Sciatic nerve (tissue), 2 donors: Measurements from ENCODE around the gene SCT. TPM values are rescaled to one million over a fixed set of nuclear protein-coding genes. Genes with fewer than 3 reads are reported as not detected.

ENCODE experiments used
- ATAC-seq: fragments of 200-7000 bp; cut with Tn5 transposase; one replicate; pipeline ENCODE4 v1.9.1; 2020; ENCODE audit warnings: mild to moderate bottlenecking, moderate library complexity
- DNase-seq: peaks from one replicate; pipeline ENCODE4 v3.0.0-alpha.2; 2020; ENCODE audit warnings: low spot score
- intact Hi-C: fragments of 100-400 bp; cut with DNase I; formaldehyde crosslinking; loops from one replicate; pipeline ENCODE4 v1.14.2; 2022
- total RNA-seq: library from RNA; stranded (reverse); fragmentation: NEBNext Ultra II Directional; extraction: Animal tissue kit (Norgen Biotek cat#: 25700); gene quantifications from one replicate; pipeline ENCODE4 v1.2.1, GENCODE V29; 2021
- donor health status: DM: no; HTN: no; CAD: no.
- donor health status: DM: no; HTN: no; CAD: no.

The SCT gene
- total RNA-seq, 1 donor from 2014 or later: not detected

DNA sequence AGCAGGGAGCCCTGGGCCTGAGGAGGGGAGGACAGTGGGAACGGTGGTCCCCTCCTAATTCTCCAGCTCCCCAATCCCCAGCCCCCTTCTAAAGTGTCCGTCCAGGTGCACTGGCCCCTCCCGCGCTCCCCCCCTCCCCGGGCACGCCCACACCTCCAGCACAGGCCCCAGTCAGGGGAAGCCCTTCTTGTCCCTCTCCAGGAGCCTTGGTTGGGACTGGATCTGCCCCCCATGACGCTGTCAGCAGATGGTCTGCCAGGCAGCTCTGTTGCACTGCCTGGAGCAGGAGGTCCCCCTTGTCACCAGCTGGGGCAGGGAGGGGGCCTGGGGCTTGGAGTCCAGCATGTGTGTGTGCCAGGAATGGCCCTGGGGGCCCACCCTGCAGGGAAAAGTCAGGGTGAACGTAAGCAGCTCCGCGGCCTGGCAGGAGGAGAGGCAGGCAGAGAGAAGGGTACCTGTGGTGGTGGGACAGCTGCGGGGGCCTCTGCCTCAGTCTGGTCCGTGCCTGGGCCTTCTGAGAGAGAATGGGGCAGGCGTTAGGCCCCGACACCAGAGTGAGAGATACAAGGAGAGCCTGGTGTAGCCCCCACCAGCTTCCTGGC, 12.9 kb downstream of the SCT start:
- no peak for DNase-seq
- no peak for ATAC-seq
- intact Hi-C loops: no loop called here

DNA sequence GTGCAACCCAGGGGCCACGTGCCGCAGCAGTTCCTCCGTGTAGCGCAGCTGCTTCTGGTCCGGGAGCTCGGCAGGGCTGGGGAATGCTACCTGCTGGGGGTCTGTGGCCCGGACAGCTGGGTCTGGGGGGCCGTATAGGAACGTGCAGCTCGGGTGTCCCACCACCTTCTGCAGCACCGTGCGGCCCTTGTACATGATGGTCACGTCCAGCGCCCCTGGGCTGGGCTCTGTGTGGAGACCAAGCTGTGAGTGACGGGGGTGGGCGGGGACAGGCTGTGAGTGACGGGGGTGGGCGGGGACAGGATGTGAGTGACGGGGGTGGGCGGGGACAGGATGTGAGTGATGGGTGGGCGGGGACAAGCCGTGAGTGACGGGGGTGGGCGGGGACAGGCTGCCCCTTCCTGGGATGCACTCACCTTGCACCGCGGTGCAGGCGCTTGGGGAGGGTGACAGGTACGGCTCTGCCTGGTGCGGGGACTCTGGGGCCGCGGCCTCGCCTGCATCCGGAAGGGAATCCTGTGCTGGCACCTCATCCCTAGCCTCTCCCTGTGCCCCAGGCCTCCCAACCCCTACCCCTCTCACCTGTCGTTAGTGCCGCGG, 13.5 kb downstream of the SCT start:
- DNase-seq (peak; percentile 82), ATAC-seq (no peak)
- intact Hi-C loops: no loop called here

DNA sequence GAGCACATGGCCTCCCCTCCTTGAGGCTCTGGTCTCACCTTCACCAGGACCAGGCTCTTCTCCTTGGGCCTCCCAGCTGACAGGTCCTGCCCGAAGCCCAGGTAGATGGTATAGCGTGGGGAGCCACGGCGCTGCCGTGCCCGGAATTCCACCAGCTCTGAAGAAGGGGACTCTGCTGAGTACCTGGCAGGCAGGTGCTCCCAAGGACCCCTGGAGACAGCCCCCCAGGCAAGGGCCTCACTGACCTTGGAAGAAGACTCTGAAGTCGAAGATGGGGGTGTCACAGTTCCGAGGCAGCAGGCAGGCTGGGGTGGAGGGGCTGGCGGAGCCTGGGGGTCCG, 14.1 kb downstream of the SCT start:
- intact Hi-C loops: no loop called here
- DNase-seq (no peak), ATAC-seq (no peak)

DNA sequence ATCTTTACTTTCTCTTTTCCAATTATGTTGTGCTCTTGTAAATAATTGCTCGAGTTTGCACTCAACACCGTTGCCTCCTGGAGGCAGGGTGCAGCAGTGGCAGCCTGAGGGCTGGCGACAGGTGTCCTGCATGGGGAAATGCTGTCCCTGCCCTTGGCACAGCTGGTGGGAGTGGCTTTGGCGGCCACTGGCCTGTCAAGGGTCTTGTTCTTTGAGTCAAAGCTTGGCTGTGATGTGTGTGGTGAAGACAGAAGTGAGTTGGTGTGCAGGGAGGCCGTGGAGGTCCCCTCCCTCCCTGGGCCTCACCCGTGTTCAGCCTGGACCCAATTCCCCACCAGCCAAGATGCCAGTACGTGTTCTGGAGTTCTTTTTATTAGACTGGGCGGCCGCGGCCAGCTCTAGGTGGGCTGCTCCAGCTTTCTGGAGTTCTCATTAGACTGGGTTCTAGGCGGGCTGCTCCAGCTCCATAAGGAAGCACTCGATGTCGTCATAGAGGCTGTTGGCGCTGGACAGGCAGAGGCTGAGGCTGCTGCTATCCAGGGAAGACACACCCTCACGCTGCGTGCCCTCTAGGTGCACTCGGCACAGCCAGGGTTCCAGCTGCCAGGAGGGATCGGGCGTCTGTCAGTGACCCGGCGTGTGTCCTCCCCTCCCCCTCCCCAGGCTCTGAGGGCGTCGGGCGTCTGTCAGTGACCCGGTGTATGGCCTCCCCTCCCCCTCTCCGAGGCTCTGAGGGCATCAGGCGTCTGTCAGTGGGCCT, 14.6 kb downstream of the SCT start:
- no peak for DNase-seq
- intact Hi-C loops: no loop called here

DNA sequence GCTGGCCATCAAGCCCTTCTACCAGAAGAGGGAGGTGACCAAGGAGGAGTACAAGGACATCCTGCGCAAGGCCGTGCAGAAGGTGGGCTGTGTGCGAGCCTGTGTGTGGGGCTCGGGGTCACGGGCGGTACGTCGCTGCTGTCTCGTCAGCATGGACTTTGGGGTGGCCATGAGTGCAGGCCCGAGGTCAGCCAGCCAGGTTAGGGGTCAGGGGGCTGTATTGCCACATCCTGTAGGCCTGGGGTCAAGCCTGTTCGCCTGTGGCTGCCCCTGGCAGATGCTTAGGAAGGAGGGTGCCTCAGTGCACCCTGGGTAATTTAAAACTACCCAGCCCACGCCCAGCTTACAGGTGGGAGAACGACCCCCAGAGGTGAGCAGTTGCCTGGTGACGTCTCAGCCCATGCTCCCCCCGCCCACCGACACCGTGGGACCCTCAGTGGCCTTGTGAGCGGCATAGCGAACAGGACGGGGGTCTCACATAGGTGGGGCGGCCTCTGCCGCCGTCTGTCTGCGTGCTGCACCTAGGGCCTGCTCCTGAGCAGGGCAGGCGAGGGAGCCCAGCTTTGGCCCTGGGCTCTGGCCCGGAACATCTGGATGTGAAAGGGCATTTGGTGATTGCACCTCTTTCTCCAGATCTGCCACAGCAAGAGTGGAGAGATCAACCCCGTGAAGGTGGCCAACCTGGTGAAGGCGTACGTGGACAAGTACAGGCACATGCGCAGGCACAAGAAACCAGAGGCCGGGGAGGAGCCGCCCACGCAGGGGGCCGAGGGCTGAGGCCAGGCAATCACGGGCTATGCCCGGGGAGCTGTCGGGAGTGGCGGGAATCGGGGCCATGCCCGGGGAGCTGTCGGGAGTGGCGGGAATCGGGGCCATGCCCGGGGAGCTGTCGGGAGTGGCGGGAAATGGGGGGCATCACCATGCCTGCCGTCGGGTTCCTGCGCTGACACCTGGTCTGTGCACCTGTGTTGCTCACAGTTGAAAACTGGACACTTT, 15.7 kb downstream of the SCT start:
- no peak for ATAC-seq
- intact Hi-C loops: no loop called here
- no peak for DNase-seq

More for the DNA sequence above, 14.6 kb downstream of the SCT start:
- ATAC-seq: no peak

DNA sequence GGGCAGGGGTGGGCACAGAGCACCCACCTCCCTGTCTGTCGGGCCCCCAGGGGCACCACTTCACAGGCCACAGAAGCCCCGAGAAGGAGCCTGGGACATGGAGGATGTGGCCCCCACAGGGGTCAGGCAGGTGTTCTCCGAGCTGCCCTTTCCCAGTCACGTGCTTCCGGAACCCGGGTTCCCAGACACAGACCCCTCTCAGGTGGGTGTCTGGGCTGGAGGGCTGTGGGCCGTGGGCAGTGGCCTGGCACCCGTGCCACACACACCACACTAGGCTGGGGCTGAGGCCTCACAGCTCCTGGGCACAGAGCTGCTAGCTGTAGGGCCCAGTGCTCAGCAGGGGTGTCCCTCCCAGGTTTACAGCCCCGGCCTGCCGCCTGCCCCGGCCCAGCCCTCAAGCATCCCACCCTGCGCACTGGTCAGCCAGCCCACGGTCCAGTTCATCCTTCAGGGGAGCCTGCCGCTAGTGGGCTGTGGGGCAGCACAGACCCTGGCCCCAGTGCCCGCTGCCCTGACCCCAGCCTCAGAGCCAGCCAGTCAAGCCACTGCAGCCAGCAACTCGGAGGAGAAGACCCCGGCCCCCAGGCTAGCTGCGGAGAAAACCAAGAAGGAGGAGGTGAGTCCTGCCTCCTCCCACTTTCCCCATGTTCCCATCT, 16.7 kb downstream of the SCT start:
- ATAC-seq (no peak), DNase-seq (no peak)
- intact Hi-C loops: no loop called here

DNA sequence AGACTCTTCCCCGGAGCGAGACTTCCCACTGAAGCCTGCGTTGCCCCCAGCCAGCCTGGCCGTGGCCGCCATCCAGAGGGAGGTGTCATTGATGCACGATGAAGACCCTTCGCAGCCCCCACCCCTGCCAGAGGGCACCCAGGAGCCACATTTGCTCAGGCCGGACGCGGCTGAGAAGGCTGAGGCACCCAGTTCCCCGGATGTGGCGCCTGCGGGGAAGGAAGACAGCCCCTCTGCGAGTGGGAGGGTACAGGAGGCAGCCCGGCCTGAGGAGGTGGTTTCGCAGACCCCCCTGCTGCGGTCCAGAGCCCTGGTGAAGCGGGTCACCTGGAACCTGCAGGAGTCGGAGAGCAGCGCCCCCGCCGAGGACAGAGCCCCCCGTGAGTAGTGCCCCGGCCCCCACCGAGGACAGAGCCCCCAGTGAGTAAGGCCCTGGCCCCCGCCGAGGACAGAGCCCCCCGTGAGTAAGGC, 17.6 kb downstream of the SCT start:
- ATAC-seq: no peak
- DNase-seq: no peak

DNA sequence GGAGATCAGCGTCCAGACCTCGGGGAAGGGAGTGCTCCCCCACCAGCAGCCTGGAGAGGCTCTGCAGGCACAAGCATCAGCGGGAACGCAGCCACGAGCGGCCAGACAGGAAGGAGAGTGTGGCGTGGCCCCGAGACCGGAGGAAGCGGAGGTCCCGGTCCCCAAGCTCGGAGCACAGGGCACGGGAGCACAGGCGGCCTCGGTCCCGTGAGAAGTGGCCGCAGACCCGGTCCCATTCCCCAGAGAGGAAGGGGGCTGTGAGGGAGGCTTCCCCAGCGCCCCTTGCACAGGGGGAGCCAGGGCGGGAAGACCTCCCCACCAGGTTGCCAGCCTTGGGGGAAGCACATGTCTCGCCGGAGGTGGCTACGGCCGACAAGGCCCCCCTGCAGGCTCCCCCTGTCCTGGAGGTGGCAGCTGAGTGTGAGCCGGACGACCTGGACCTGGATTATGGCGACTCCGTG, 18.2 kb downstream of the SCT start:
- DNase-seq (no peak), ATAC-seq (no peak)
- intact Hi-C loops: no loop called here

More for the DNA sequence above, 17.6 kb downstream of the SCT start:
- intact Hi-C loops: no loop called here

DNA sequence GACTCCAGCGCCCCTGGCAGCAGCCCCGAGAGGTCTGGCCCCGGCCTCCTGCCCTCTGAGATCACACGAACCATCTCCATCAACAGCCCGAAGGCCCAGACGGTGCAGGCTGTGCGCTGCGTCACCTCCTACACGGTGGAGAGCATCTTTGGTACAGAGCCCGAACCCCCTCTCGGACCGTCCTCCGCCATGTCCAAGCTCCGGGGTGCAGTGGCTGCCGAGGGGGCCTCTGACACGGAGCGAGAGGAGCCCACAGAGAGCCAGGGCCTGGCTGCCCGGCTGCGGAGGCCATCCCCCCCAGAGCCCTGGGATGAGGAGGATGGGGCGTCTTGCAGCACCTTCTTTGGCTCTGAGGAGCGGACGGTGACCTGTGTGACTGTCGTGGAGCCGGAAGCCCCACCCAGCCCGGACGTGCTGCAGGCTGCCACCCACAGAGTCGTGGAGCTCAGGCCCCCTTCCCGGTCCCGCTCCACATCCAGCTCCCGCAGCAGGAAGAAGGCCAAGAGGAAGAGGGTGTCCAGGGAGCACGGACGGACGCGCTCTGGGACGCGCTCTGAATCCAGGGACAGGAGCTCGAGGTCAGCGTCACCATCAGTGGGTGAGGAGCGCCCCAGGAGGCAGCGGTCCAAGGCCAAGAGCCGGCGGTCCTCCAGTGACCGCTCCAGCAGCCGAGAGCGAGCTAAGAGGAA, 18.9 kb downstream of the SCT start:
- no peak for ATAC-seq
- intact Hi-C loops: no loop called here

DNA sequence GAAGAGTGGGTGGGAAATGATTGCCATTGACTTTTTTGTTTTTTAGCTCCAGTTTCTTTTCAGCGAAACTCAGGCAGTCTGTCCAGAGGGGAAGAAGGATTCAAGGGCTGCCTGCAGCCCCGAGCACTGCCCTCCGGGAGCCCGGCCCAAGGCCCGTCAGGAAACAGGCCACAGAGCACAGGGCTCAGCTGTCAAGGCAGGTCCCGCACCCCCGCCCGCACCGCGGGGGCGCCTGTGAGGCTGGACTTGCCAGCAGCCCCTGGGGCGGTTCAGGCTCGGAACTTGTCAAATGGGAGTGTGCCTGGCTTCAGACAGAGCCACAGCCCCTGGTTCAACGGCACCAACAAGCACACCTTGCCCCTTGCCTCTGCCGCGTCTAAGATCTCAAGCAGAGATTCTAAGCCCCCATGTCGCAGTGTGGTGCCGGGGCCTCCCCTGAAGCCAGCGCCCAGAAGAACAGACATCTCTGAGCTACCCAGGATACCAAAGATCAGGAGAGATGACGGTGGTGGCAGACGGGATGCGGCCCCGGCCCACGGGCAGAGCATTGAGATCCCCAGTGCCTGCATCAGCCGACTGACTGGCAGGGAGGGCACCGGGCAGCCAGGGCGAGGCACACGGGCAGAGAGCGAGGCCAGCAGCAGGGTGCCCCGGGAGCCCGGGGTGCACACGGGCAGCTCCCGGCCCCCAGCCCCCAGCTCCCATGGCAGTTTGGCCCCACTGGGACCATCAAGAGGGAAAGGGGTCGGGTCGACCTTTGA, 19.8 kb downstream of the SCT start:
- DNase-seq (no peak), ATAC-seq (no peak)
- intact Hi-C loops: no loop called here

More for the DNA sequence above, 18.9 kb downstream of the SCT start:
- no peak for DNase-seq

DNA sequence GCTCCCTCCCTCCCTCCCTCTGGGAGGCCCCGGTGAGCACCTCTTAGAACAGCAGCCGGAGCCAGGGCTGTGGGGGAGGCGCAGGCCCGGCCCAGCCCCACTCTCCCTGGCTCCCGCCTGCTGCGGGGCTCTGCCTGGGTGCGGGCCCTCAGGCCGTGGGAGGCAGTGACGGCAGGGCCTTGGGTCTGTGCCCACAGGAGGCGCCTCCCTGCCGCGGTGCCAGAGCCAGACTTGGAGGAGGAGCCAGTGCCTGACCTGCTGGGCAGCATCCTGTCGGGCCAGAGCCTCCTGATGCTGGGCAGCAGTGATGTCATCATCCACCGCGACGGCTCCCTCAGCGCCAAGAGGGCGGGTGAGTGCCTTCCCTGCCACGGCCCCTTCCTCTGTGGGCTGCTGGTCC, 20.7 kb downstream of the SCT start:
- intact Hi-C loops: no loop called here
- DNase-seq (no peak), ATAC-seq (peak; percentile 39)

DNA sequence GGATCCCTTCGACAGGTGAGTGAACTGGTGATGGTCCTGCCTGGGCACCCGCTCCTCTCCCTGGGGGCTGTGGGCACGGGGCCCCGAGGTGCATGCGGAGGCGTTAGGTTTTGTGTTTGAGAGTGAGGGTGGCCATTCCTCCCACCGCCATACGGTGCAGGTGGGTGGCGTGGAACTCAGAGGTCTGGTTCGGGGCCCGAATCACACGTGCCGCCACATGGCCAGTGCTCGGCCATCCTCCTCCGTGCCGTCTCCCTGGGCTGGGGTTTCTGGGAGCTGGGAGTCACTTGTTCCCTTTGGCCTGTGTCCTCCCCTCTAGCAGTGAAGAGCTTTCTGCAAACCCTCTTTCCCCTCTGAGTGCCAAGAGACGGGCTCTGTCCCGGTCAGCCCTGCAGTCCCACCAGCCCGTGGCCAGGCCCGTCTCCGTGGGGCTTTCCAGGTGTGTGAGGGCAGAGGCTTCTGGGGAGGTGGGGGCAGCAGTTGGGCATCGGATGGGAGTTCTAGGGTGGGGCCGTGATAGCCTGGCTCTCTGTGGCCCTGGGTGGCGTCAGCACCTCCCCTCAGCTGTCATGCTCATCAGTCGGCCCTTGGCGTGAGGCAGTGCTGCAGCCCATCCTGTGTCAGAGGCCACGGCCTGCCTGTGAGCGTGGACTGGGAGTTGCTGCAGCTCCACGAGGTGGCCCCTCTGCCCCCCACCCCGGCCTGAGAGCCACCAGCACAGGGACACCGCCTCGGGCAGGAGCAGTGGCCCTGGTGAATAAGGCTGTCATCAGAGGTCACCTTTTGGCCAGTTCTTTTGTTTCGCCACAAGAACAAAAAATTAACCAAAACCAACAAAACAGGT, 21.5 kb downstream of the SCT start:
- ATAC-seq (no peak), DNase-seq (no peak)
- intact Hi-C loops: no loop called here

DNA sequence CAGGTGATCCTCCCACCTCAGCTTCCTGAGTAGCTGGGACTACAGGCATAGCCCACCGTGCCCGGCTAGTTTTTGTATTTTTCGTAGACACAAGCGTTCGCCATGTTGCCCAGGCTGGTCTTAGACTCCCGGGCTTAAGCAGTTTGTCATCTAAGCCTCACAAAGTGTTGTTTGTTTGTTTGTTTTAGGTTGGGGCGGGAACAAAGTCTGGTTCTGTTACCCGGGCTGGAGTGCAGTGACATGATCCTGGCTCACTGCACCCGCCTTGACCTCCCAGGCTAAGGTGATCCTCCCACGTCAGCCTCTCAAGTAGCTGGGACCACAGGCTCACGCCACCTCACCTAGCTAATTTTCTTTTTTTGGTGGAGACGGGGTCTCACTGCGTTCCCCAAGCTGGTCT, 23.8 kb downstream of the SCT start:
- ATAC-seq (no peak), DNase-seq (no peak)
- intact Hi-C loops: no loop called here

DNA sequence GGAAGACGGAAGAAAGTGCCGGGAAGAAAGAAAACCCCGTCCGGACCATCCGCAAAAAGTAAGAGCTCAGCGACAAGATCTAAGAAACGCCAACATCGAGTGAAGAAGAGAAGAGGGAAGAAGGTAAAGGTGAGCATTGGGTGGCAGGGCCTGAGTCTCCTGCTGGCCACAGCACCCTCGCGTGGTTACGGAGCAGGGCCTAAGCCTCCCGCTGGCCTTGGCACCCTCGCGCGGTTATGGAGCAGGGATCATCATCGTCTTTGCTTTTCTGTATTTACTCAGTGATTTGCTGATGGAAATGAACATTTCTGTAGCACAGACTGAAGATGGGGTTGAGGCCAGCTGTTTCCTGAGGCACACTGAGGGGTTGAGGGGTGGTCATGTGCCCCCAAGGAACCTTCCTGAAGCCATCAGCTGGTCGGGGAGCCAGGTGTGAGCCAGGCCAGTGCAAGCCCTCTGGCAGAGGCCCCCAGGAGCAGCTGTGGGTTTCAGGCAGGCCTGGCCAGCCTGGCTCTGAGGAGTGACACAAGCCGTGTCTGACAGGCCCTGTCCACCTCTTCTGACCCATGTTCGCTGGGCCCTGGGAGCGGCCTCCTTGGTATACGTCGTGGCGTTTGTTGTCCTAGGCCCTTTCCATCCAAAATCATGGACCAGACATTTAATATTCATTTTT, 25.3 kb downstream of the SCT start:
- intact Hi-C loops: no loop called here
- DNase-seq (no peak), ATAC-seq (no peak)

DNA sequence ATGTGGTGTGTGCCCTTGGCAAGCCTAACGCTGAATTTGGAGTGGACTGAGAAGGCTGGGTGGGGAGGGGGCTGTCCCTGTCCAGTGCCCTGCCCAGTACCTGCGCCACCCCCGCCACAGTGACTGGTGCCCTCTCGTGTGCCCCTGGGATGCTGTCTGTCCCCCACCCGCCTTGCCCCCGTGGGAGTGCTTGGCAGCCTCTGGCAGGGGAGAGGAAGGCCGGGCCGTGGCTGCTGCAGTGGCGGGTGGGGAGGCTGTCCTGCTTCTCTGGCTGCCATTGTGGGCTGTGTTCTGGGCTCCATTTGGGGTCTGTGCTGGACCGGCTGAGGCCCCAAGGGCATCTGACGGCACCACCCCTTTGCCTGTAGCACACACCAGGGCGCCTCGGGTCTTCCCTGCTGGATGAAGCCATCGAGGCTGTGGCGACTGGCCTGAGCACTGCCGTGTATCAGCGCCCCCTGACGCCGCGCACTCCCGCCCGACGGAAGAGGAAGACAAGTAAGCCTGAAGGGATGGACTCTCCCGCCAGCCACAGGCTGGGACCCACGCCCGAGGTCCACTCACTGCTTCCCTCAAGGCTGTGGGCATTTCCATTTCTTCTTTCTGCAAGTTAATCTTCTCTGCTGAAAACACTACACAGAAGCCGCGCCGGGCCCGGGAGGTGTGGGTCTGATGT, 28.8 kb downstream of the SCT start:
- intact Hi-C loops: no loop called here
- ATAC-seq (no peak), DNase-seq (no peak)
